ENCODE data around the gene EDEM1. TPM values are rescaled to one million over a fixed set of nuclear protein-coding genes. Genes with fewer than 3 reads are reported as not detected.
A peak's percentile ranks its signal among the peaks of the same experiment; 100 is the strongest.

The EDEM1 gene
- total RNA-seq, 2 donors from 2014 or later = 109 to 171 TPM

DNA sequence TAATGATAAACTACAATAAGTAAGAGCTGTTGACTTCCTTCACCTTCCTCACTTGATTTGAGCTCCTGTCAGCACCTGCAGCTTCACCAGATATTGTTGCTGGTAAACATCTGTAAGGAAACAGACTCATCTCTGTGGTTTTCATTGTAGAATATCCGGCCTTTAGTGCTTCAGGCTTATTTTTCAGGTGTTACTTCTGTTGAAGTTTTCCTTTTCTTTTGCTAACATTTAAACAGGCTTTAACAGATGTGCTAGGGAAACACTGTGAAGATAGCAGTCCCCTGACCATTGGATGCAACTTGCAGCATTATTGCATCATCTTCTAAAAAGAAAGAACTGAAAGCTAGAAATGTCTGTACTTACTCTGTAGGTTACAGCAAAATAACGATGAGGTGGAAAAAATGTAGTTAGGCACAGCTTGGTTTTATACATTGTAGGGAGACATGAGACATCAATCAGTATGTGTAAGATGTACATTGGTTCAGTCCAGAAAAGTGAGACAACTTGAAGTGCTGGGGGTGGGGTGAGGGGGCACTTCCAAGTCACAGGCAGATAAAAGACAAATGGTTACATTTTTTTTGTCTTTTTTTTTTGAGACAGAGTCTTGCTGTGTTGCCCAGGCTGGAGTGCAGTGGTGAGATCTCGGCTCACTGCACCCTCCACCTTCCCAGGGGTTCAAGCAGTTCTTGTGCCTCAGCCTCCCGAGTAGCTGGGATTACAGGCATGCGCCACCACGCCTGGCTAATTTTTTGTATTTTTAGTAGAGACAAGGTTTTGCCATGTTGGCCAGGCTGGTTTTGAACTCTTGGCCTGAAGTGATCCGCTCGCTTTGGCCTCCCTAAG, 10.2 kb downstream of the EDEM1 start:
- no peaks in the 10 kb centered on the region for H3K27me3 Mint-ChIP-seq
- DNase-seq (ENCODE audit: low spot score) (no peak), ATAC-seq (peak; percentile 79 to 80)
- peaks cover 3% of the 10 kb centered on the region for H3K9me3 Mint-ChIP-seq
- H3K36me3 Mint-ChIP-seq = peaks cover 36% of the 10 kb centered on the region
- H3K4me3 Mint-ChIP-seq = peak overlapping the region; percentile 66
- H3K4me1 Mint-ChIP-seq (ENCODE audit: low read depth in 2 of 2) = peaks cover 57 to 58% of the 10 kb centered on the region in 2 donors
- H3K27ac Mint-ChIP-seq = peak overlapping the region; percentile 85 to 97

DNA sequence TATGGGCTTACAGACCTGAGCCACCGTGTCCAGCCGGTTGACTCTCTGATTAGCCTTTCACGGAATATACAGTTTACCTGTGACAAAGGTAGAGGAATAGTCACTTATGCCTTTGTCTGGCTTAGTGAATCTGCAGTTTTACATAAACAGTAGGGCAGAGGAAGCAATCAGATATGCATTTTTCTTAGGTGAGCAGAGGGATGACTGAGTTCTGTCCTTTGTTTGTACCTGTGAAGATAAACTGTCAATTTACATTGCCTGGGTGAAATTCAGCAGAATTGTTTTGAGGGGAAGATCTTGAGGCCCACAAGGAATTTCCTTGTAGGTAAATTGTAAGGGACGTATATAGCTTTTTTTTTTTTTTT, 10.8 kb downstream of the EDEM1 start:
- H3K4me1 Mint-ChIP-seq (ENCODE audit: low read depth in 2 of 2) = peaks cover 53% of the 10 kb centered on the region in 2 donors
- ATAC-seq (no peak), DNase-seq (ENCODE audit: low spot score) (no peak)
- H3K27ac Mint-ChIP-seq = peak overlapping the region; percentile 85 to 97
- peak overlapping the region; percentile 66 for H3K4me3 Mint-ChIP-seq
- H3K9me3 Mint-ChIP-seq = peaks cover 3% of the 10 kb centered on the region
- no peaks in the 10 kb centered on the region for H3K27me3 Mint-ChIP-seq
- peaks cover 42% of the 10 kb centered on the region for H3K36me3 Mint-ChIP-seq

DNA sequence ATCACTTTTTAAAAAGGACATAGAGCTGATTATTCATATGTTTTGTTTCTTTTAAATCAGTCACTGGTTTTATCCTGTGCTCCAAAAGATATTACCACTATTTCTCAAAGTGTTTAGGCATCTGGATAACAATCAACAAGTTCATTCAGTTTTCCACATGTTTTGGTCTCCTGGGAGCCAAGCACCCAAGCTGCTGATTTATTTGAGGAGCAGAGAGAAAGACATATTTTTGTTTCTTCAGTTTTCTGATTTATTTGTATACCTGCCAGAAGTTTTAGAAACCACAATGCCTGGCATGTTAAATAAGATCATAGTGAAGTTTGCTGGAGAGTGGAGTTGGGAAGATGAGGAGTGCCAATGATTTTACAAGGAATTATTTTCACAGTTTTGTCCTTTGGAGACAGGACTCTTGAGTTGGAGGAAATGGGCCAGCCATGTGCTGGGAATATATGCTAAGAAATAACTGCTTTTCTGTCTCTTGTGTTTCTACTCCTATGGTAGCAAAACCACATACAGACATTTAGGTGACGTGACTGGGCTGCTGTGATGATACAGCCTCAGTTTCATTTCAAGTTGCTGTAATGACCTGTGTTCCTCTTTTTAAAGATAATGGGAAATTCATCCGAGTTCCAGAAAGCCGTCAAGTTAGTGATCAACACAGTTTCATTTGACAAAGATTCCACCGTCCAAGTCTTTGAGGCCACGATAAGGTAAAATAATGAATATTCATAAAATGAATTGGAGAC, 11.7 kb downstream of the EDEM1 start:
- Mint-ChIP-seq H3K4me3 (no peak overlapping the region), H3K27me3 (no peaks in the 10 kb centered on the region), H3K27ac (peak overlapping the region; percentile 85 to 97), H3K9me3 (peaks cover 3% of the 10 kb centered on the region), H3K4me1 (ENCODE audit: low read depth in 2 of 2) (peaks cover 48% of the 10 kb centered on the region in 2 donors), H3K36me3 (peaks cover 43% of the 10 kb centered on the region)
- ATAC-seq (no peak), DNase-seq (ENCODE audit: low spot score) (no peak)

DNA sequence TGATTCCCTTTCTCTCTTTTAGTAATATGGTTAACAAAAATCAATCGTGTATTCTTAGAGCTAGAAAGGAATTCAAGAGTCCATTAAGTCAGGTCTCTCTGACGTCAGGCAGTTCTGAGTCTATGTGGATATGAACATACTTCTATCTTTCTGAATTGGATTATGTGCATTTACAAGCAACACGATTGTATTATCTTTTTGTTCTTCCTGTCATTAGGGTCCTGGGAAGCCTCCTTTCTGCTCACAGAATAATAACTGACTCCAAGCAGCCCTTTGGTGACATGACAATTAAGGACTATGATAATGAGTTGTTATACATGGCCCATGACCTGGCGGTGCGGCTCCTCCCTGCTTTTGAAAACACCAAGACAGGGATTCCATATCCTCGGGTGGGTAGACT, 14.0 kb downstream of the EDEM1 start:
- H3K9me3 Mint-ChIP-seq = peaks cover 3% of the 10 kb centered on the region
- peaks cover 26 to 30% of the 10 kb centered on the region in 2 donors for H3K4me1 Mint-ChIP-seq (ENCODE audit: low read depth in 2 of 2)
- peaks cover 57% of the 10 kb centered on the region for H3K36me3 Mint-ChIP-seq
- H3K27me3 Mint-ChIP-seq = no peaks in the 10 kb centered on the region
- H3K27ac Mint-ChIP-seq = peak overlapping the region in 1 of 2 donors; percentile 68
- H3K4me3 Mint-ChIP-seq = no peak overlapping the region
- no peak for ATAC-seq
- DNase-seq (ENCODE audit: low spot score) = no peak

DNA sequence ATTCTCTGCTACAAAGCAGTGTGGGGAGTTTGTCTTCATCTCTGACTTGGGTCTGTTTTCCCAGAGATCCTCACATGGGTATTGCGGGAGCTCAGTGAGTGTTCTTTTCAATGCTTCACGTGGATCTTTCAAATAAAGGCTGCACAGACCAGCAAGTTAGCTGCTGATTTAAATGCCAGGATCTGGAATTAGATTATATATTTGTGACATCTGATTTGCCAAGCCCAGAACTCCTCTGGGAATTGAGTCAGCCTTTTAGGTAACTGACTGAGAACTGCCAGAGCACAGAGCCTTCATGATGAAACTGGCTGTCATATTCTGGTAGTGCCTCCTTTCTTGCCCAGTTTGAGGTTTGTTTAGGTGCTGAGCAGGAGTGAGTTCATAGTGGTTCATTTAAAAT, 14.7 kb downstream of the EDEM1 start:
- DNase-seq (ENCODE audit: low spot score) = no peak
- Mint-ChIP-seq H3K4me1 (ENCODE audit: low read depth in 2 of 2) (peaks cover 19 to 23% of the 10 kb centered on the region in 2 donors), H3K36me3 (peaks cover 57% of the 10 kb centered on the region), H3K4me3 (no peak overlapping the region), H3K9me3 (no peaks in the 10 kb centered on the region), H3K27ac (peak overlapping the region in 1 of 2 donors; percentile 68), H3K27me3 (no peaks in the 10 kb centered on the region)
- no peak for ATAC-seq

DNA sequence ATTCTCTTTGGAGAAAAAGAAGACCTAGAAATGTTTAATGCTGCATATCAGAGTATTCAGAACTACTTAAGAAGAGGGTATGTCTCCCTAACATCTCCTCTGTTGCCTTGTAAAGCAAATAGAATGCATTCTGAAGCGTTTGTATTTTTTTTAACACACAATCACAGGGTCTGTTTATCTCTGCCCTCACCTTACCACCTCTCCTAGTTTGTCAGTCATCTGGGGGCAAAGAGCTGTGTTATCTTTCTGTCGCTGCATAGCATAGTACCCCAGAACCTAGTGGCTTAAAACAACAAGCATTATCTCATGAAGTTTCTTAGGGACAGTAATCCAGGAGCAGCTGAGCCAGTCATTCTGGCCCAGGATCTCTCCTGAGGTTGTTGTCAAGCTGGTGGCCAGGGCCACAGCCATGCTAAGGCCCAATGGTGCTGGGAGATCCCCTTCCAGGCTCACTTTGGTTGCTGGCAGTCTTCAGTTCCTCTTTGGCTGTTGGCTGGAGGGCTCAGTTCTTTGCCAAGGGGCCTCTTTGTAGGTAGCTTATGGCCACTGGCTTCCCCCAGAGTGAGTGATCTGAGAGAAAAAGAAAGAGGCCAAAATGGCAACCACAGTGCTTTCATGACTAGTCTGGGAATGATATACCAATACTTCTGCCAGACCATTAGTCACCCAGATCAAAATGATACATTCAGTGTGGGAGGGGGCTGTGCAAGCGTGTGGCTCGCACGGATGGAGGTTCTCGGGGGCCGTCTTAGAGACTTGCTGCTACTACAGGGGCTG, 17.8 kb downstream of the EDEM1 start:
- H3K4me3 Mint-ChIP-seq = no peak overlapping the region
- peaks cover 54% of the 10 kb centered on the region for H3K36me3 Mint-ChIP-seq
- peaks cover 0 to 6% of the 10 kb centered on the region in 2 donors for H3K4me1 Mint-ChIP-seq (ENCODE audit: low read depth in 2 of 2)
- no peak for ATAC-seq
- DNase-seq (ENCODE audit: low spot score) = no peak
- no peaks in the 10 kb centered on the region for H3K9me3 Mint-ChIP-seq
- H3K27me3 Mint-ChIP-seq = no peaks in the 10 kb centered on the region
- peak overlapping the region; percentile 11 to 57 for H3K27ac Mint-ChIP-seq

DNA sequence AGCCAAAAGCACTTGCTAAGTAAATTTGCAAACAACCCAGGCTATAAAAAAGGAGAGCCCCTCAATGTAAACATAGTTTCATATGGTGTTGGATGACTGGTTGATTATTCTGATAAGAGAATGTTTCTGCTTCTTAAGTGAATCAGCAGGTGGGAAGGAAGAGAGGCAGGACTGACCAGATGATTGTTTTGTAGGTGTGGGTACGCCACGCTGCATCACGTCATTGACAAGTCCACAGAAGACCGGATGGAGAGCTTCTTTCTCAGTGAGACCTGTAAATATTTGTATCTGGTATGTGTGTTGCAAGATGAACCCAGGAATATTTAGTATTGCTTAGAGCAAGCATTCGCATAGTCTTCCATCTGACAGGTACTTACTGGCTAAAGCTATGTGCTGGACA, 23.4 kb downstream of the EDEM1 start:
- Mint-ChIP-seq H3K27ac (no peak overlapping the region), H3K9me3 (no peaks in the 10 kb centered on the region), H3K4me1 (ENCODE audit: low read depth in 2 of 2) (peaks cover 0 to 11% of the 10 kb centered on the region in 2 donors), H3K27me3 (no peaks in the 10 kb centered on the region), H3K4me3 (no peak overlapping the region), H3K36me3 (peaks cover 66% of the 10 kb centered on the region)
- ATAC-seq = no peak
- DNase-seq (ENCODE audit: low spot score) = no peak

DNA sequence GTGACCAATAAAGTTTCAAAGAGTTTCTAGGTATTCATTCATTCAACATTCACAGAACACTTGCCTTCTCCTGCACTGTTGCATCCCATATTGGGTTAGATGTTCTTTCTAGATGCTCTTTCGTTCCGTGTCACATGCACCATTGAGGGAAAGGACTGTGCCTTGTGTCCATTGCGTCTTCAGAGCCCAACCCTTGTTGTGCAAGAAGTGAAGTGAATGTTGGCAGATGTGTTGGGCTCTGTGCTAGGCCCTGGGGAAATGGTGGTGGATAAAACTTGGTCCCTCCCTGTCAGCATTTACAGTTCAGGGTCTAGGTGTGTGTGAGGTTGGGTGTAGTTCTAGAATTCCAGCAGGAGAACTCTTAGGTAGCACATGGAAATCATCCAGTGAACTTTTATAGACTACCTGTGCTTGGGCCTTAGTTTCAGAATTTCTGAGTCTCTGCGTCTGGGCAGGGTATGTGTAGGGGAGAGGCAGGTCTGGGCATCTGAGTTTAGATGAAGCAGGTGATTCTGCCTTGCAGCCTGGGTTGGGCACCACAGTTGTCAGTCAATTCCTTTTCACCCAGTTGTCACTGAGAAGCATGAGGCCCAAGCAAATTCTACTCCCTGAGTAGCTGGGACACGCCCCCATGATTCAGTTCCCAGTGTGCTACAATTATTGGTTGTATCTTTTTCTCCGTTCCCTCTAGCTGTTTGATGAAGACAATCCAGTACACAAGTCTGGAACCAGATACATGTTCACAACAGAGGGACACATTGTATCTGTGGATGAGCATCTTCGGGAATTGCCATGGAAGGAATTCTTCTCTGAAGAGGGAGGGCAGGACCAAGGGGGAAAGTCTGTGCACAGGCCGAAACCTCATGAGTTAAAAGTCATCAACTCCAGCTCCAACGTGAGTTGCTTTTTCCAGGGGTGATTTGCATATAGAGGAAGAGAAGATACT, 25.4 kb downstream of the EDEM1 start:
- peaks cover 0 to 11% of the 10 kb centered on the region in 2 donors for H3K4me1 Mint-ChIP-seq (ENCODE audit: low read depth in 2 of 2)
- DNase-seq (ENCODE audit: low spot score) (no peak), ATAC-seq (no peak)
- peaks cover 60% of the 10 kb centered on the region for H3K36me3 Mint-ChIP-seq
- no peaks in the 10 kb centered on the region for H3K9me3 Mint-ChIP-seq
- H3K4me3 Mint-ChIP-seq = no peak overlapping the region
- H3K27me3 Mint-ChIP-seq = no peaks in the 10 kb centered on the region
- peak overlapping the region in 1 of 2 donors; percentile 29 for H3K27ac Mint-ChIP-seq

DNA sequence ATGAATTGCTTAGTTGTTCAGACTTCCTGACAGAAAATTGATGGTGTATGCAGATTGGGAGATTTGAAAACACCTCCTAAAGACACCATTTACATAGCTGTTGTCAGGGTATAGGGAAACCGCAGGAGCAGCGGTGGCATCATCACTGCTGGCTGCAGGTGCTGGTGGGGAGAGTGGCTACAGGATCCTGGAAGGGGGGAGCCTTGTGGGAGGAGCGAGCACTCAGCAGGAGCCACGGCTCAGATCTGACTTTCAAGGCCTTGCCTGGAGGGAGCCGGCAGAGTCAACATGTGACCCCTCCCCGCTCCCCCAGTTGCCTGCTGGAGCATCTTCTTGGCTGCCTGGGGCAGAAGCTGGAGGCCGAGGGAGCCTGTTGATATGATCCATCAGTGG, 26.1 kb downstream of the EDEM1 start:
- H3K27ac Mint-ChIP-seq = peak overlapping the region in 1 of 2 donors; percentile 29
- ATAC-seq = no peak

DNA sequence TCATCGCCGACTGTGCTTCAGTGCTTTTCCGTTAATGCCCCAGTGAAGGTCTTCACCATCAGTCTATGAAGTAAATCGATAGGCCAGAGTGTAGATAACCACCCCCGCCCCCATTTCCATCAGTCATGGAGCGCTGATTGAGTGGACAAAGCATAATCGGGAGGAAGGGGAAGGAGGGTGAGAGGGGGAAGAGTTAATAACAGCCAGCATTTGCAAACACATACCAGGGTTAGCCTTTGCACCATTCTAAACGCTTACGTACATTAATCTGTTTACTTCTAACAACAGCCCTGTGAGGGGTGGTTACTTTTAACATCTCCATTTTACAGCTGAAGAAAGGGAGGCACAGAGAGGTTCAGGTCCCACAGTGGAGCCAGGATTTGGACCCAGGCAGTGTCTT, 26.8 kb downstream of the EDEM1 start:
- peak overlapping the region in 1 of 2 donors; percentile 48 for H3K27ac Mint-ChIP-seq
- ATAC-seq (no peak), DNase-seq (ENCODE audit: low spot score) (no peak)
- H3K4me3 Mint-ChIP-seq = no peak overlapping the region
- no peaks in the 10 kb centered on the region for H3K27me3 Mint-ChIP-seq
- H3K36me3 Mint-ChIP-seq = peaks cover 50% of the 10 kb centered on the region
- H3K4me1 Mint-ChIP-seq (ENCODE audit: low read depth in 2 of 2) = peaks cover 0 to 11% of the 10 kb centered on the region in 2 donors
- H3K9me3 Mint-ChIP-seq = no peaks in the 10 kb centered on the region

More for the DNA sequence above, 26.1 kb downstream of the EDEM1 start:
- H3K36me3 Mint-ChIP-seq = peaks cover 54% of the 10 kb centered on the region
- peaks cover 0 to 11% of the 10 kb centered on the region in 2 donors for H3K4me1 Mint-ChIP-seq (ENCODE audit: low read depth in 2 of 2)
- no peaks in the 10 kb centered on the region for H3K27me3 Mint-ChIP-seq
- H3K4me3 Mint-ChIP-seq = no peak overlapping the region
- DNase-seq (ENCODE audit: low spot score) = no peak
- H3K9me3 Mint-ChIP-seq = no peaks in the 10 kb centered on the region

DNA sequence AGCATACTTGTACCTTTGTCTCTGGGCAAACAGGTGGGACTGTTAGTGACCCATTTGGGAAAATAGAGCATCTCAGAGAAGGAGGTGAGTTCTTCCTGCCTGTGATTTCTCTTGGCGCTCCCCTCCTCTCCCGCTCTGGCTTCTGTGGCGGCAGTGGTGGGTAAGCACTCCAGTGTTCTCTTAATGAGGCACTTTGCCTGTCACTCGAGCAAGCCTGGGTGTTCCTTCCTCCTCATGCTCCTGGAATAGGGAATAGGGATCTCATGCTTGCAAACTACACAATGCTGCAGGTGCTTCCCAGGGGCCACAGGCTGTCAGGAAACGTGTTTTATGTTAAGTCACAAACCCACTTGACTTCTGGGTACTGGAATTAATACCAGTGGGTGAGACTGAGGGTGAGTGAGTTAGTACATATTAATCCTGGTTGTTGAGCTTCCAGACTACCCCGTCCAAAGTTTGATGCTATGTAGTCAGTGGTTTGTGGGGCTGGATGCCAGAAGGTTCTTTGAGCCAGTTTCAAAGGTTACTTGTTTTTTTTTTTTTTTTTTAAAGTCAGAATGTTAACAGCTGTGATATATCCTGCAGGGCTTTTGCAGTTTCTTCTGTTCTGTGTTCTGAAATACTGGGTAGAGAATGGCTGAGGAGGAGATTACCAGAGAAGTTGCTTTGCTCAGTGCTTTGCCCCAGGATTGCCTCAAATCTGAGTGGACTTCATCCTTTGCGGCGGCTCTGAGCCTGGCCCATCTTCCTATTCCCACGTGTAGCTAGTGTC, 30.5 kb downstream of the EDEM1 start:
- H3K36me3 Mint-ChIP-seq = peaks cover 39% of the 10 kb centered on the region
- no peak for ATAC-seq

DNA sequence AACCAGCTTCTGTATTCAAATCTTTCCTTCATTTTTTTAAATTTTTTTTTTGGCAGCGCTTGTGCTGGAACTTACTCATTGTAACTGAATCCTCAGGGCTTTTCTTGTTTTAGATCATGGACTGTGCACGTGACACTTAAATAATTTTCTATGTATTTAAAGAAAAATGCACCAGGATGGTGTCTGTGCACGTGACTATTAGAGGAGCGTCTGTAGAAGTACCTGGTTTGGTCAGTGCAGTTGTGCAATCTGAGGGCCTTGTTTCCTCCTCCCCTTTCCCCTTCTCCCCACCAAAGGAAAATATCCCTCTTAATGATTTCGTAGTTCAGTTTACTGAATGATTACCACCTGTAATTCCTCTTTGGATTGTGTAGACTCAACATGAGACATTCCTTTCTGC, 31.3 kb downstream of the EDEM1 start:
- H3K9me3 Mint-ChIP-seq = no peaks in the 10 kb centered on the region
- H3K27ac Mint-ChIP-seq = no peak overlapping the region
- DNase-seq (ENCODE audit: low spot score) (no peak), ATAC-seq (no peak)
- H3K4me3 Mint-ChIP-seq = no peak overlapping the region
- no peaks in the 10 kb centered on the region for H3K27me3 Mint-ChIP-seq
- H3K4me1 Mint-ChIP-seq (ENCODE audit: low read depth in 2 of 2) = peaks cover 0 to 12% of the 10 kb centered on the region in 2 donors
- peaks cover 31% of the 10 kb centered on the region for H3K36me3 Mint-ChIP-seq

More for the DNA sequence above, 30.5 kb downstream of the EDEM1 start:
- Mint-ChIP-seq H3K9me3 (no peaks in the 10 kb centered on the region), H3K4me1 (ENCODE audit: low read depth in 2 of 2) (peaks cover 0 to 15% of the 10 kb centered on the region in 2 donors), H3K4me3 (no peak overlapping the region), H3K27ac (no peak overlapping the region), H3K27me3 (no peaks in the 10 kb centered on the region)
- no peak for DNase-seq (ENCODE audit: low spot score)
